Left kidney (tissue), 2 donors: ENCODE measurements around the gene RBM19. TPM values are rescaled to one million over a fixed set of nuclear protein-coding genes. Genes with fewer than 3 reads are reported as not detected.

Experiments
- DNase-seq: peaks from one replicate; pipeline ENCODE4 v3.0.0-alpha.2; 2013
- polyA plus RNA-seq: library from polyadenylated mRNA; unstranded; fragments of 120-200 nt; gene quantifications from one replicate; pipeline ENCODE4 v1.2.1, GENCODE V29; 2013; ENCODE audit not compliant: insufficient read length

Gene RBM19
- polyA plus RNA-seq, 1 donor: 41.9 TPM

DNA sequence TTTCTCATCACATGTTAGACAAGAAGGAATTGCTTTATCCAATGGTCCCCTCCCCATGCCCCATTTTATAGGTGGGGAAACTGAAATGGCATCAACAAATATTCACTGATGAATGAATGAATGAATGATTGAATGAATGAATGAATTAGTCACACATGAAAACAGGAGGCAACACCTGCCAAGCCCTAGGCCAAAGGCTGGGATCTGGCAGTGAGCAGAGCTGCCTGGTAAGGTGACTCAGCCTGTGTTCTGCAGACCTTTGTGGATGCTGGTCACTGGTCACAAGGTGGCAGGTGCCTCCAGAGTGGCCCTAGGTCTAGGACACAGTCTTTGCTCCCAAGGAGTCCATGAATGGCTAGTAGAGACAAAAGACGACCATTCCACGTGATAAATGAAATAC lies 188.4 kb downstream of the RBM19 start:
- no peak for DNase-seq

DNA sequence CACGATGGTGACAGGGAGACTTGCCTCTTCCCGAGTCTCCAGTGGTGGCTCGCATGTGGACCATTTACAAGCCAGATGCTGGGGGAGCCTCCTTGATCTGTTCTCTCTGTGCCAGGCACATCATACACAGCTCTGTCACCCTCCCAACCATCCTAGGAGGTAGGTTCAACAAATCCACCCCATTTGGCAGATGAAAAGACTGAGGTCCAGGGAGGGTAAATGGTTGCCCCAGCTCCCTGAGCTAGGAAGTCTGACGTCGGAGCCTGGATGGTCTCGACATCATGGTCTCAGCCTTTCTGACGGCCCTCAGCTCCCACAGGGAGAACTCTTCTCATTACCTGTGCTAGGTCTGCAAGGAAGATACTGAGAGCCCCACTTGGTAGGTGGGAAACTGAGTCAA lies 189.6 kb downstream of the RBM19 start:
- DNase-seq: no peak

DNA sequence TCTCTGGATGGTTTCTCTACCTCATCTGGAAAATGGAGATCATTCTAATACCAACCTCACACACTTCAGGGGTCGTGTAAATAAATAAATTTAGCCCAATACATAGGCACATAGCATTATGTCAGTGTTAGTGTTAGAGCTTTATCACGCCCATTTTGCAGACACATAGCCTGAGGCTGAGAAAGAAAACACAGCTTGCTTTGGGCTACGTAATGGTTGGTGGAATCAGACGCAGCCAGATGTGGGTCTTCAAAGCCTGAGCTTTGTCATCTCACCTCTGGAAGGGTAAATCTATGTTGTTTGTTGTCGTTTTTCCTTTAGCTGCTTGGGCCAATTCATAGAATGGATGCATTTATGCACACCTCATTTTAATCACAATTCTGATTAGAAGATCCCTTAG lies 191.6 kb downstream of the RBM19 start:
- no peak for DNase-seq

DNA sequence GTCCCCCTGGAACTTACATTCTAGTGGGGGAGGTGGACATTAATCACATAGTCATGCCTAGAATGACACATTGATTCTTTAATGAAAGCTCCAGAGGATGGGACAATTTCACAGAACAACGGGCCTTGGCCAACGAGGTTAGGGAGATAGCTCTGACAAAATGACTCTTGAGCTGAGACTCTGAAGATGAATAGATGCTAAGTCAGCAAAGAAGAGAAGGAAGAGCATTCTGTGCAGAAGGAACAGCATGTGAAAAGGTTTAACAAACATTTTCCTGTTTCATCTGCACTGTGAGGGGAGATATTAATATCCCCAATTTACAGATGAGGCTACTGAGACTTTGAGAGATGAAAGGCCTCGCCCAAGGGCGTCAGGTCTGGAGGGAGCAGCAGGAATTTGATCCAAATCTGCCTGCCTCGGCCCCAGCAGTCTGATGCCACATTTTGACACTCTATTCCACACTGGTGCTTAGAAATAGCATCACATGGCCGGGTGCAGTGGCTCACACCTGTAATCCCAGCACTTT lies 193.6 kb downstream of the RBM19 start:
- no peak for DNase-seq

GRCh38 chr12:113770389-113770865 lies 195.7 kb downstream of the RBM19 start:
- no peak for DNase-seq

DNA sequence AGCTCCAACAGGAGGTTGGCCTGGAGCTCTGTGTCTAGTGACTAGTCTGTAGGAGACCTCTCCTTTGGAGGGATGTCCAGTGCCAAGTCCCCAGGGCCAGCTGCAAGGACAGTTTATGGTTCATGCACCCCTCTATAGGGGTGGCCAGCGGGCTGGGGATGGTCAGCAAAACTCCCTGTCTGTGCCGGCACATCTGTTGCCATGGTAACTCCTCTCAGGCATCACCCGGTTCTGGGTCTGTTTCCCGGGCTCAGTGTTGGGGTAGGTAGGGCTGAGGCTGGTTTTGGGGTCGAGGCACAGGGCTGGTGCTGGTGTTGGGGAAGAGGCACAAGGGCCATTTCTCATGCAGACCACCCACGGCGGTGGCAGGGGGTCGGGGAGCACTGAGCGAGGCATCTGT lies 196.8 kb downstream of the RBM19 start:
- DNase-seq: no peak

- no peak for DNase-seq
These were observed 197.3 kb downstream of the RBM19 start for GRCh38 chr12:113768850-113769249.

DNA sequence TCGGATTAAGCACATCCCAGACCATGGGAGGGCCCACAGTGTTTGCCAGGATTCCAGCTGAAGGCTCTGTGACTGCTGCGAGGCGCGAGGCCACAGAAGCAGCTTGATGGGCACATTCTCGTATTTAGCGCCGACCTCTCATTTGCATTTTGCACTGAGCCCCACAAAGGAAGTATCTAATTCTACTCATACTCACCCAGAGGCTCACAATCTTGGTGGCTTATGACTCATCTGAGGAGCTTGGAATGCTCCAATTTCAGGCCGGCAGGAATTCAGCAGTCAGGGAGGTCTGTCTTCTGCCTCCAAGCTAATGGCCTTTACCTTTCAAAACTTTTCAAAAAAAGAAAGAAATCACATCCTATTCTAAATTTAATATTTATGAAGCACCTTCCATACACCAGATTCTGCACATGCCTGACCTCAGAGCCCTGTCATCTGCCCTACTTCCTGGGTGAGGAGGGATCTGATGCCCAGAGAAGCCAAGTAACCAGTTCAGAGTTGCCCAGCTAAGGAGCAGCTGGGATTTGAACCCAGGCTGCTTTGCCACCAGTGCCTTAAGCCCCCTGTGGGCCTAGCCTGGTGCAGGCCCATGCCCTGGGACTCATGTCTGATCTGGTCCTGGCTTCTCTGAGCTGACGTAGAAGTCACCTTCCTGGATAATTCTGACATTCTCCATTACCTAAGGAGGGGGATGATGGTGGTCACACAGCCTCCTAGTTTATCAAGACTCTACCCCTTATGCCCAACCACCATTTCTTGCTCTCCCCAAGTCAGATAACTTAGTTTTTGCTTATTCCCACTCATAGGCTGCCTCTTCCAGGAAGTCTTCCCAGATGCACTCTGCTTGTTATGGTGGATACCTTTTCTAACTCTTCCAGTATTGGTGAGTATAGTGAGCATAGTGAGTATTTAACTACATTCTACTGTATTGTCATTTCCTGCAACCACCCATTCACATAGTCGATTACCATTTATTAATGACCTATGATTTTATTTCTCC lies 198.9 kb downstream of the RBM19 start:
- no peak for DNase-seq
